Naive B cell (primary cell): ENCODE data around the gene SPATA31C1. TPM values are rescaled to one million over a fixed set of nuclear protein-coding genes. Genes with fewer than 3 reads are reported as not detected.
"Not testable (repeated sequence)": the region's sequence is repeated elsewhere in the genome, so short reads cannot be mapped to it uniquely, and the experiment has no call there.

Source experiments
- ATAC-seq, 2 donors: fragments of 150-1000 bp; cut with Tn5 transposase; 2 replicates each; pipeline ENCODE4 v1.10.0; 2021; ENCODE audit warnings: low read depth in 2 of 2, mild to moderate bottlenecking in 2 of 2, moderate library complexity in 2 of 2
- DNase-seq: peaks from one replicate; pipeline ENCODE4 v3.0.0; 2022
- H3K27ac Mint-ChIP-seq, 6 donors: one replicate each; pipeline ENCODE4 v1.8.0; 2020 to 2022; ENCODE audit warnings: mild to moderate bottlenecking in 6 of 6, mixed read lengths in 6 of 6, moderate library complexity in 5 of 6, inconsistent platforms in 2 of 6
- H3K27me3 Mint-ChIP-seq, 3 donors: one replicate each; pipeline ENCODE4 v1.8.0; 2021 to 2022; ENCODE audit warnings: mixed read lengths in 3 of 3, mild to moderate bottlenecking in 1 of 3
- H3K36me3 Mint-ChIP-seq, 2 donors: one replicate each; pipeline ENCODE4 v1.8.0; 2020 to 2022; ENCODE audit warnings: mixed read lengths in 2 of 2, inconsistent platforms in 1 of 2, mild to moderate bottlenecking in 1 of 2
- H3K4me1 Mint-ChIP-seq, 3 donors: one replicate each; pipeline ENCODE4 v1.8.0; 2020 to 2022; ENCODE audit warnings: mixed read lengths in 3 of 3, inconsistent platforms in 1 of 3, mild to moderate bottlenecking in 1 of 3, moderate library complexity in 1 of 3
- H3K4me3 Mint-ChIP-seq, 8 donors: one replicate each; pipeline ENCODE4 v1.8.0; 2020 to 2022; ENCODE audit warnings: mild to moderate bottlenecking in 8 of 8, mixed read lengths in 8 of 8, moderate library complexity in 8 of 8, inconsistent platforms in 2 of 8
- H3K9me3 Mint-ChIP-seq, 7 donors: one replicate each; pipeline ENCODE4 v1.8.0; 2020 to 2022; ENCODE audit warnings: mixed read lengths in 7 of 7, mild to moderate bottlenecking in 5 of 7, inconsistent platforms in 2 of 7, moderate library complexity in 1 of 7
- polyA plus RNA-seq, 6 donors: library from polyadenylated mRNA; unstranded; fragments of 300-500 nt; fragmentation: Illumina TruSeq; gene quantifications; one replicate each; pipeline ENCODE4 v1.2.3, GENCODE V29; 2021; ENCODE audit warnings: low read depth in 6 of 6

SPATA31C1 gene
- not detected for polyA plus RNA-seq

- H3K9me3 Mint-ChIP-seq, H3K27me3 Mint-ChIP-seq, H3K36me3 Mint-ChIP-seq: not testable (repeated sequence)
Observed at GRCh38 chr9:87917662-87918061, at the start of gene SPATA31C1. Gene SPATA31C1 (plus strand): TSS chr9:87917962.

GRCh38 chr9:87868175-87868574 is 49.6 kb upstream of the SPATA31C1 start:
- Mint-ChIP-seq H3K4me1 (peaks cover 0 to 7% (median 0%) of the 10 kb centered on the region in 3 donors), H3K27me3 (peaks cover 0 to 9% (median 0%) of the 10 kb centered on the region in 3 donors), H3K9me3 (peaks cover 0 to 9% (median 0%) of the 10 kb centered on the region in 7 donors), H3K36me3 (no peaks in the 10 kb centered on the region), H3K4me3 (no peak overlapping the region), H3K27ac (no peak overlapping the region)
- no peak for ATAC-seq
- no peak for DNase-seq

More at GRCh38 chr9:87917662-87918061, at the start of gene SPATA31C1:
- H3K27ac Mint-ChIP-seq, DNase-seq, H3K4me1 Mint-ChIP-seq, H3K4me3 Mint-ChIP-seq, ATAC-seq: not testable (repeated sequence)

- peaks cover 0 to 7% (median 0%) of the 10 kb centered on the region in 3 donors for H3K4me1 Mint-ChIP-seq
- peaks cover 0 to 9% (median 0%) of the 10 kb centered on the region in 7 donors for H3K9me3 Mint-ChIP-seq
- H3K27me3 Mint-ChIP-seq = peaks cover 0 to 9% (median 0%) of the 10 kb centered on the region in 3 donors
- no peak overlapping the region for H3K4me3 Mint-ChIP-seq
- DNase-seq = no peak
- H3K36me3 Mint-ChIP-seq = no peaks in the 10 kb centered on the region
- ATAC-seq = no peak
- no peak overlapping the region for H3K27ac Mint-ChIP-seq
Observed at GRCh38 chr9:87868635-87869034, 49.1 kb upstream of the SPATA31C1 start.

- ATAC-seq = no peak
- no peaks in the 10 kb centered on the region for H3K36me3 Mint-ChIP-seq
Observed at GRCh38 chr9:87869082-87869481, 48.7 kb upstream of the SPATA31C1 start.

GRCh38 chr9:87871425-87872078 is 46.2 kb upstream of the SPATA31C1 start:
- peaks cover 0 to 7% (median 0%) of the 10 kb centered on the region in 3 donors for H3K4me1 Mint-ChIP-seq
- H3K27me3 Mint-ChIP-seq = peaks cover 0 to 14% (median 11%) of the 10 kb centered on the region in 3 donors
- ATAC-seq (no peak), DNase-seq (no peak)
- H3K36me3 Mint-ChIP-seq = no peaks in the 10 kb centered on the region
- peaks cover 0 to 9% (median under 1%) of the 10 kb centered on the region in 7 donors for H3K9me3 Mint-ChIP-seq
- H3K4me3 Mint-ChIP-seq = no peak overlapping the region
- no peak overlapping the region for H3K27ac Mint-ChIP-seq

More at GRCh38 chr9:87869082-87869481, 48.7 kb upstream of the SPATA31C1 start:
- Mint-ChIP-seq H3K4me1 (peaks cover 0 to 7% (median 0%) of the 10 kb centered on the region in 3 donors), H3K27ac (no peak overlapping the region), H3K9me3 (peaks cover 0 to 9% (median 0%) of the 10 kb centered on the region in 7 donors), H3K4me3 (no peak overlapping the region), H3K27me3 (peaks cover 0 to 9% (median 0%) of the 10 kb centered on the region in 3 donors)
- DNase-seq = no peak

GRCh38 chr9:87872079-87872624 is 45.6 kb upstream of the SPATA31C1 start:
- Mint-ChIP-seq H3K27me3 (peaks cover 0 to 12% (median 10%) of the 10 kb centered on the region in 3 donors), H3K9me3 (peaks cover 0 to 9% (median 2%) of the 10 kb centered on the region in 7 donors), H3K36me3 (no peaks in the 10 kb centered on the region), H3K4me1 (peaks cover 0 to 7% (median 0%) of the 10 kb centered on the region in 3 donors), H3K4me3 (no peak overlapping the region), H3K27ac (no peak overlapping the region)
- ATAC-seq (no peak), DNase-seq (no peak)

GRCh38 chr9:87873607-87874303 is 44.0 kb upstream of the SPATA31C1 start:
- no peak for DNase-seq
- H3K27me3 Mint-ChIP-seq = peaks cover 0 to 12% (median 9%) of the 10 kb centered on the region in 3 donors
- no peaks in the 10 kb centered on the region for H3K36me3 Mint-ChIP-seq
- peaks cover 0 to 7% (median 0%) of the 10 kb centered on the region in 3 donors for H3K4me1 Mint-ChIP-seq
- H3K4me3 Mint-ChIP-seq = no peak overlapping the region
- peaks cover 0 to 13% (median 4%) of the 10 kb centered on the region in 7 donors for H3K9me3 Mint-ChIP-seq
- no peak for ATAC-seq
- H3K27ac Mint-ChIP-seq = no peak overlapping the region

- Mint-ChIP-seq H3K27me3 (peaks cover 0 to 12% (median 9%) of the 10 kb centered on the region in 3 donors), H3K4me3 (no peak overlapping the region), H3K36me3 (no peaks in the 10 kb centered on the region), H3K4me1 (peaks cover 0 to 7% (median 0%) of the 10 kb centered on the region in 3 donors), H3K9me3 (peaks cover 0 to 13% (median 4%) of the 10 kb centered on the region in 7 donors), H3K27ac (no peak overlapping the region)
- no peak for ATAC-seq
- no peak for DNase-seq
Observed at GRCh38 chr9:87874304-87874623, 43.5 kb upstream of the SPATA31C1 start.

- H3K4me1 Mint-ChIP-seq = no peaks in the 10 kb centered on the region
- H3K36me3 Mint-ChIP-seq = no peaks in the 10 kb centered on the region
- H3K27ac Mint-ChIP-seq = no peak overlapping the region
- ATAC-seq (no peak), DNase-seq (no peak)
- H3K4me3 Mint-ChIP-seq = no peak overlapping the region
- H3K27me3 Mint-ChIP-seq = peaks cover 0 to 12% (median 11%) of the 10 kb centered on the region in 3 donors
- H3K9me3 Mint-ChIP-seq = peaks cover 0 to 12% (median 2%) of the 10 kb centered on the region in 7 donors
Observed at GRCh38 chr9:87875060-87875459, 42.7 kb upstream of the SPATA31C1 start.

- ATAC-seq (no peak), DNase-seq (no peak)
- H3K4me3 Mint-ChIP-seq = no peak overlapping the region
- peaks cover 0 to 15% (median 12%) of the 10 kb centered on the region in 3 donors for H3K27me3 Mint-ChIP-seq
- no peak overlapping the region for H3K27ac Mint-ChIP-seq
- no peaks in the 10 kb centered on the region for H3K4me1 Mint-ChIP-seq
- H3K9me3 Mint-ChIP-seq = peaks cover 0 to 12% (median 2%) of the 10 kb centered on the region in 7 donors
- no peaks in the 10 kb centered on the region for H3K36me3 Mint-ChIP-seq
Observed at GRCh38 chr9:87875831-87876545, 41.8 kb upstream of the SPATA31C1 start.

GRCh38 chr9:87876708-87877107 is 41.1 kb upstream of the SPATA31C1 start:
- no peak overlapping the region for H3K27ac Mint-ChIP-seq
- ATAC-seq = no peak
- no peak overlapping the region for H3K4me3 Mint-ChIP-seq
- DNase-seq = no peak
- no peaks in the 10 kb centered on the region for H3K4me1 Mint-ChIP-seq
- peaks cover 0 to 15% (median 12%) of the 10 kb centered on the region in 3 donors for H3K27me3 Mint-ChIP-seq
- no peaks in the 10 kb centered on the region for H3K36me3 Mint-ChIP-seq
- peaks cover 0 to 12% (median 2%) of the 10 kb centered on the region in 7 donors for H3K9me3 Mint-ChIP-seq

GRCh38 chr9:87878989-87879511 is 38.7 kb upstream of the SPATA31C1 start:
- Mint-ChIP-seq H3K27me3 (peaks cover 0 to 12% (median 11%) of the 10 kb centered on the region in 3 donors), H3K27ac (no peak overlapping the region), H3K4me1 (no peaks in the 10 kb centered on the region), H3K36me3 (no peaks in the 10 kb centered on the region), H3K4me3 (no peak overlapping the region), H3K9me3 (peaks cover 0 to 7% (median 2%) of the 10 kb centered on the region in 7 donors)
- ATAC-seq (no peak), DNase-seq (no peak)

GRCh38 chr9:87880116-87880515 is 37.6 kb upstream of the SPATA31C1 start:
- Mint-ChIP-seq H3K27me3 (peaks cover 0 to 12% (median 11%) of the 10 kb centered on the region in 3 donors), H3K9me3 (peaks cover 0 to 7% (median 2%) of the 10 kb centered on the region in 7 donors), H3K27ac (no peak overlapping the region), H3K4me3 (no peak overlapping the region), H3K36me3 (no peaks in the 10 kb centered on the region), H3K4me1 (no peaks in the 10 kb centered on the region)
- DNase-seq = no peak
- no peak for ATAC-seq
